RCC 7860 (cell line): Measurements from ENCODE around the gene LTBP4.
"Not testable (repeated sequence)": the region's sequence is repeated elsewhere in the genome, so short reads cannot be mapped to it uniquely, and the experiment has no call there.

Experiments used
- DNase-seq: peaks from one replicate; pipeline ENCODE4 v3.0.0-alpha.2; 2015; ENCODE audit warnings: low spot score
- FAIRE-seq: peaks from 2 replicates; lab custom pipeline; 2012; peaks lifted over from hg19 to GRCh38; lab: Jason Lieb, UNC

The LTBP4 gene

DNA sequence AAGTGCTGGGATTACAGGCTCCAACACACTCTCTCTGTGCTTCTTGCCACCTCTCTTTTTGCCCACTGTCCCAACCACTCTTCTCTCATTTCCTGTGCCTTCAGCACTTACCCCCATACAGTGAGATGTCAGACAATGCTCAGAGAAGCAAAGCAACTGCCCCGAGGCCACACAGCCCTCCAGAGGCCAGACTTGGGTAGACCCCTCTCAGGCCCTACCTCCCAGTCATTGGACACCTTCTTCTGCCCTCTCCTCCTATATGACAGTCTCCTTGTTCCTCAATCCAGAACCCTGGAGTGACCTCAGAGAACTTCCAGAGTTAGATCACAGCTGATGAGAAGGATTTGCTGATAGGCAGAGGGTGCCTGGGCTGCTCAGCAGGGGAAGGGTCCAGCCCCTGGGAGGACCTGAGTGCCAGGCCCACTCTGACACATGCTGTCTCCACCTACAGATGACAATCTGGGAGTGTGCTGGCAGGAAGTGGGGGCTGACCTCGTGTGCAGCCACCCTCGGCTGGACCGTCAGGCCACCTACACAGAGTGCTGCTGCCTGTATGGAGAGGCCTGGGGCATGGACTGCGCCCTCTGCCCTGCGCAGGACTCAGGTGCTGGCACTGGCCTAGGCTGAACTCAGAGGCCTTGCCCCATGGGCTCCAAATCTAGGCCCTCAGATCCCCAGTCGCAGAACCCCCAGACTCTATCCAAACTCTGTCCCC, 24.4 kb downstream of the LTBP4 start:
- FAIRE-seq (no peak), DNase-seq (no peak)

DNA sequence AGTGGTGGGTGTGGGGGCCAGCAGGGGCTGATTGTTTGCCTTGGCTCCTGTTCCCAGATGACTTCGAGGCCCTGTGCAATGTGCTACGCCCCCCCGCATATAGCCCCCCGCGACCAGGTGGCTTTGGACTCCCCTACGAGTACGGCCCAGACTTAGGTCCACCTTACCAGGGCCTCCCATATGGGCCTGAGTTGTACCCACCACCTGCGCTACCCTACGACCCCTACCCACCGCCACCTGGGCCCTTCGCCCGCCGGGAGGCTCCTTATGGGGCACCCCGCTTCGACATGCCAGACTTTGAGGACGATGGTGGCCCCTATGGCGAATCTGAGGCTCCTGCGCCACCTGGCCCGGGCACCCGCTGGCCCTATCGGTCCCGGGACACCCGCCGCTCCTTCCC, 25.7 kb downstream of the LTBP4 start:
- FAIRE-seq, result no peak
- DNase-seq, result no peak

DNA sequence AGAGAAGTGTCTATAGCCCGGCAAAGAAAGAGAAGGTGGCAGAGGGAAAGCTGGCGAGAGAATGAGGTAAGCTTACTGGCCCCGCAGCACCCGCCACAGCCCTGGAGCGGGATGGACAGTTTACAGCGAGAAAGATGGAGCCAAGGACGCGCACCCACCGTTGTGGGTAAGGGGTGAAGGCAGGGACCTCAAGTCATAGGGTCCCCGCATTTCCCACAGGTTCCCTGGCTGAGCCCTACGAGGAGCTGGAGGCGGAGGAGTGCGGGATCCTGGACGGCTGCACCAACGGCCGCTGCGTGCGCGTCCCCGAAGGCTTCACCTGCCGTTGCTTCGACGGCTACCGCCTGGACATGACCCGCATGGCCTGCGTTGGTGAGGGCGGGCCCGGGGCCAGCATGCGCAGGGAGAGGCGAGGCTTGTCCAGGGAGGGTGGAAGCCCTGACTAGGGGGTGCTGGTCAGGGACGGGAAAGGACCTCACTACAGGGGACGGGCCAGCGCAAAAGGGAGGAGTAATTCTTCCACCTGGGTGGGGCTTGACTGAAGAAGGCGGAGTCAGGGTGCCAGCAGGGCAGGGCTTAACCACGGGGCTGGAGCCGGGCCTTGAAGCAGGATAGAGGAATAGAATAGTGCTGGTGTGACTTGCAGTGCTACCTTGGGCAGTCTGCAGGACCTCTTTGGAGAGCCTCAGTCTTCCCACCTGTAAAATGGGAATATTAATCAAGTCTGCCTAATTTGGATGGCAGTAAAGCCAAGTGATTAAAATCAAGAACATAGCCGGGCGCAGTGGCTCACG, 26.5 kb downstream of the LTBP4 start:
- no peak for DNase-seq
- no peak for FAIRE-seq

DNA sequence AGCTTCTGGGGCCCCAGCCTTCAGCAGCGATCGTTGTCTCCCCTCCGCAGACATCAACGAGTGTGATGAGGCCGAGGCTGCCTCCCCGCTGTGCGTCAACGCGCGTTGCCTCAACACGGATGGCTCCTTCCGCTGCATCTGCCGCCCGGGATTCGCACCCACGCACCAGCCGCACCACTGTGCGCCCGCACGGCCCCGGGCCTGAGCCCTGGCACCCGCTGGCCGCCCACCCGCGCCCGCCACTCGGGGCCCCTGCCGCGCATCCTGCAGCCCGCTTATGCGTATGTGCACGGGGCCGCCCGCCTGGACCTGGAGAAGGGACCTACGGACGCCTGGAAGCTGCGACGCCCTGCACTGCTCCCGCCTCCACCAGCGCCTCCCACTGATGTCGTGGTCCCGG, 28.2 kb downstream of the LTBP4 start:
- DNase-seq (no peak), FAIRE-seq (no peak)

DNA sequence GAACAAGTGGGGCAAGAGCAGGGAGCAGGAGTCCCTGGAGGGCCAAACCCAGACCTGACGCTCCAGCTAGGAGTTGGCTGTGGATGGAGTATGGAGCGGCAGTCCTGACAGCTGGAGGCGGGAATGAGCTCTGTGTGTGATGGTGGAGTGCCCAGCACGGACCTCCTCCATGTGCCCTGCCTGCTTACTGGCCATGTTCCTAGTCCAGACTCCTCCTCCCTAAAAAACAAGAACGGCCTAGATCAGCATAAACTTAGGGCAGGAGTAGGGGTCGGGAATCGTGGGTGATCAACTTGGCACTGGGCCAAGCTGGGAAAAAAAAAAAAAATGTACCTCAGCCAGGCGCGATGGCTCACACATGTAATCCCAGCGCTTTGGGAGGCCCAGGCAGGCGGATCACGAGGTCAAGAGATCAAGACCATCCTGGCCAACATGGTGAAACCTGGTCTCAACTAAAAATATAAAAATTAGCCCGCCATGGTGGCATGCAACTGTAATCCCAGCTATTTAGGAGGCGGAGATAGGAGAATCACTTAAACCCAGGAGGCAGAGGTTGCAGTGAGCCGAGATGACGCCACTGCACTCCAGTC, 29.5 kb downstream of the LTBP4 start:
- FAIRE-seq, result no peak

DNA sequence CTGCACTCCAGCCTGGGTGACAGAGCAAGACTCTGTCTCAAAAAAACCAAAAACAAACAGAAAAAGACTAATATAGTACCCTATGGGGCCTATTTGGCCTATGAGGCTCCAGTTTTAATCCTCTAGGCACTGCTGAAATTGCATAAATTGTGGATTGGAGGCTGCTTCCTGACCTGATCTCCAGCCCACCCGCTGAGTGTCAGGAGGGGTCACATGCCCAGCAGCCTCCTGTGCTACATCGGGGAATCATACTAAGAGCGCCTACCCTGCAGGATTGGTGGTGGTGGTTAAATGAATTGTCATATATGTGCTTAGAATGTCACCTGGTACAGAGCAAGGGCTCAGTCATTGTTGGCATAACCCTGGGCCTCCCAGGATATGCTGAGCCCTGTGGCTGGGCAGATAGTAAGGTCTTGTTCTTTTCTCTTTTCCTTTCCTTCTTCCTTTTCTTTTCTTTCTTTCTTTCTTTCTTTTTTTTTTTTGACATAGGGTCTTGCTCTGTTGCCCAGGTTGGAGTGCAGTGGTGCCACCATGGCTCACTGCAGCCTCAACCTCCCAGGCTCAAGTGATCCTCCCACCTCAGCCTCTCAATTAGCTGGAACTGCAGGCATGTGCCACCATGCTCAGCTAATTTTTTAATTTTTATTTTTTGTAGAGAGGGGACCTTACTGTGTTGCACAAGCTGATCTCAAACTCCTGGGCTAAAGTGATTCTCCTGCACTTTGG, 31.3 kb downstream of the LTBP4 start:
- FAIRE-seq (no peak), DNase-seq (no peak)

More for the DNA sequence above, 29.5 kb downstream of the LTBP4 start:
- DNase-seq, result no peak

DNA sequence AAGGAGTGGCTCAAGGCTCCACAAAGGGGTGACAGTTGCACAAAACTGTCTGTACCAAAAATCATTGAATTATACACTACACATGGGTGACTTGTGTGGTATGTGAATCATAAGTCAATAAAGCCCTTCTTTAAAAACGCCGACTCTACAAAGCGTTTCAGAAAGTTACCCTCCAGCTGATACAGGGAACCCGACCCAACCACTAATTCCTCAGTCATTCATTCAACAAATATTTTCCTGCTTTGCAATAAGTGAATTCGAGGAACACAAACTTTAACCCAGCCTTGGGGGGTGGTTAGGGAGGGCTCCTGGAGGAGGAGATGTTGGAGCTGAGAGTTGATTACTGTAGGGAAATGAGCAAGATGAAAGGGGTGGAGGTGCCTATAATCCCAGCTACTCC, 32.0 kb downstream of the LTBP4 start:
- peak; percentile 36 for DNase-seq
- no peak for FAIRE-seq

DNA sequence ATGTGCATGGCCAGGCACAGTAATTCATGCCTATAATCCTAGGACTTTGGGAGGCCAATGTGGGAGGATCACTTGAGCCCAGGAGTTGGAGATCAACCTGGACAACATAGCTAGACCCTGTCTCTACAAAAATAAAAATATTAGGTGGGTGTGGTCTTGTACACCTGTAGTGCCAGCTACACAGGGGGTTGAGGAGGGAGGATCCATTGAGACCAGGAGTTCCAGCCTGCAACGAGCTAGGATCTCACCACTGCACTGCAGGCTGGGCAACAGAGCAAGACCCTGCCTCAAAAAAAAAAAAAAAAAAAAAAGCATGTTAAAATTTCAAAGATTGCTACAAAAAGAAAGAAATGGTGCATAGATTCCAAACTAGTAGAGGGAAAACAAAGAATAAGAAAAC, 37.2 kb downstream of the LTBP4 start:
- DNase-seq (no peak), FAIRE-seq (no peak)

DNA sequence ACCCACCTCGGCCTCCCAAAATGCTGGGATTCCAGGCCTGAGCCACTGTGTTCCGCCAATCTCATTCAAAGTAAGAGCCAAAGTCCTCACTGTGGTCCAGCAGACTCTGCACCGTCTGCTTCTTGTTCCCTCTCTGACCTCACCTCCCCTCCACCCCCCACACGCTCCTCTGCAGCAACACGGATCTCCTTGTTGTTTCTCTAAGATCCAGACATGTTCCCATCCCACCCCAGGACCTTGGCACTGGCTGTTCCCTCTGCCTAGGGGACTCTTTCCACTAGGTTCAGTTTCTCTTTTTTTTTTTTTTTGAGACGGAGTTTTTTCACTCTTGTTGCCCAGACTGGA, 38.4 kb downstream of the LTBP4 start:
- no peak for FAIRE-seq
- DNase-seq, result no peak

DNA sequence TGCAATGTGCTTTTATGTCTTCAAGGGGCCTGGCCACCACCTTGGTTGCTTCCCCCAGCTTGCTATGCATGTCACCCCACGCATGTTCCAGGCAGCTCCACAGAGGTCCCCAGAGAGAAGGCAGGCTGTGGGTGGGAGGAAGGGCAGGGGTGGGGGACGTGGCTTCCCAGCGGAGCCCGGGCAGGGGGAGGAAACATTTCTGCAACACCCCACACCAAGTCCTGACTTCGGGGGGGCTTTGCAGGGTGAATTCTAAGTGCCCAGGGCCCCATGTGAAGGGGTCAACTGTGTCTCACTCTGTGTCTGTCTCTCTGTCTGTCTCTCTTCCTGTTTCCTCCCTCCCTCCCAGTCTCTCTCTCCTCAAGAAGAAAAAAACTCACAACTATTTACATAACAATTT, 39.6 kb downstream of the LTBP4 start:
- FAIRE-seq, result no peak
- no peak for DNase-seq

DNA sequence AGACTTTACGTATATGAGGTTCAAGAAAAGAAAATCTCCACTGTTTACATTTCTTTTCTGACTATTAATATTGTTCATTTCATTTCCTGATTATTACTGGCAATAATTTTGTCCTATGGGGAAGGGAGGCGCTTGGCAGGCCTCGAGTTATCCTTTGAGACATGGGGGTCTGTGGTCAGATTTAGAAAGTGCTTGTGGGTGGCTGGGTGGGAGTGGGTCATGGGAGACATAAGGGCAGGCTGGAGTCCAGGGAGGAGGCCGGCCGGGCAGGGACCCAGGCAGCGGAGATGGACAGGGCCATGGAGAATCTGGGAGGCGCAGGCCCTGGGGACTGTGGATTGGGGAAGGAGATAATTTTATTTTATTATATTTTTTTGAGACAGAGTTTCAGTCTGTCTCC, 40.1 kb downstream of the LTBP4 start:
- DNase-seq (no peak), FAIRE-seq (no peak)

DNA sequence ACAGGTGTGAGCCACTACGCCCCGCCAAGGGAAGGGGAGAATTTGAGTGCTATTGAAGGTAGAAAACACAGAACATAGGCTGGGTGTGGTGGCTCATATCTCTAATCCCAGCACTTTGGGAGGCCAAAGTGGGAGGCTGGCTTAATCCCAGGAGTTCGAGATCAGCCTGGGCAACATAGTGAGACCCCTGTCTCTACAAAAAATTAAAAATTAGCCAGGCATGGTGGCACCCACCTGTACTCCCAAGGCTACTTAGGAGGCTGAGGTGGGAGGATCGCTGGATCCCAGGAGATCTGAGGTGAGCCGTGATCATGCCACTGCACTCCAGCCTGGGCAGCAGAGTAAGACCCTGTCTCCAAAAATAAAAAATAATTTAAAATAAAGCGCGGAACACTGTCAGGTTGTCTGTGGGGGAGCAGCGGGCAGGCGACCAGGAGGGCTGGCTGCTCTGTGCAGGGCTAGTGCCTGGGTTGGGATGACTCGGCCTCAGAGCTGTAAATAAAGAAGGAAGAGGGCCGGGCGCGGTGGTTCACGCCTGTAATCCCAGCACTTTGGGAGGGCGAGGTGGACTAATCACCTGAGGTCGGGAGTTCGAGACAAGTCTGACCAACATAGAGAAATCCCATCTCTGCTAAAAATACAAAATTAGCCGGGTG, 41.0 kb downstream of the LTBP4 start:
- no peak for FAIRE-seq
- DNase-seq, result no peak

DNA sequence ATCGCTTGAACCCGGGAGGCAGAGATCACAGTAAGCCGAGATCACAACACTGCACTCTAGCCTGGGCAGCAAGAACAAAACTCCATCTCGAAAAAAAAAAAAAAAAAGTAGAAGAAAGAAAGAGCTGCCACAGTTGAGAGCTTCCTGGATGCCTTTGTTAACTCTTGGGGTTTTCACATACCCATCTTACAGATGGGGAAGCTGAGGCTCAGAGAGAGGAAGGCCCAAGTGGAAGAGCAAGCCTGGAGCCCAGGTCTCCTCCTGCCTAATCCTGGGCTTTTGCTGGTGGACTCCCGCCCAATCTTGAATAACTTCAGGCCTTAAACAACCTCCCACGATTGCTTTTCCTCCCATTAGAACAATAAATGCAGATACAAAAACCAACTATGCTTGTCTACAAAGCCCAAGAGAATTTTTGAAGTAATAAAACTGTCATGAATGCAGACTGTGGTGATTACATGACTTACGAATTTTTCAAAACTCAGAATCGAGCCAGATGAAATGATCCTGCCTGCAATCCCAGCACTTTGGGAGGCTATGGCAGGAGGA, 41.7 kb downstream of the LTBP4 start:
- FAIRE-seq (no peak), DNase-seq (no peak)

DNA sequence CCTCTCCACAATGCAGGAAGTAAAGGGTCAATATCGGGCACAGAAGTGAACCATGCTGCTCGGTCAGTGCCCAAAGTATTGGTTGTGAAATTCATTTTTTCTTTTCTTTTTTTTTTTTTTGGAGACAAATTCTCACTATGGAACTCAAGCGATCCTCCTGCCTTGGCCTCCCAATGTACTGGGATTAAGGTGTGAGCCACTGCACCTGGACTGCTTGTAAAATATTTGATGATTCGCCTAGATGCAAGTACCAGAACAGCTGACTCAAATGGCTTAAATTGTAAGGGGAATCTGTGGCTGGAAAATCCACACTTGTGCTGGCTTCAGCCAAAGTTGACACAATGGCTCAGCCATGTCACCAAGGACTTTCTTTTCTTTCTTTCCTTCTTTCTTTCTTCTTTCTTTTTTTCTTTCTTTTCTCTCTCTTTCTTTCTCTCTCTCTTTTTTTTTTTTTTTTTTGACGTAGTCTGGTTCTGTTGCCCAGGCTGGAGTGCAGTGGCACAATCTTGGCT, 45.6 kb downstream of the LTBP4 start:
- DNase-seq (peak; percentile 23), FAIRE-seq (no peak)

DNA sequence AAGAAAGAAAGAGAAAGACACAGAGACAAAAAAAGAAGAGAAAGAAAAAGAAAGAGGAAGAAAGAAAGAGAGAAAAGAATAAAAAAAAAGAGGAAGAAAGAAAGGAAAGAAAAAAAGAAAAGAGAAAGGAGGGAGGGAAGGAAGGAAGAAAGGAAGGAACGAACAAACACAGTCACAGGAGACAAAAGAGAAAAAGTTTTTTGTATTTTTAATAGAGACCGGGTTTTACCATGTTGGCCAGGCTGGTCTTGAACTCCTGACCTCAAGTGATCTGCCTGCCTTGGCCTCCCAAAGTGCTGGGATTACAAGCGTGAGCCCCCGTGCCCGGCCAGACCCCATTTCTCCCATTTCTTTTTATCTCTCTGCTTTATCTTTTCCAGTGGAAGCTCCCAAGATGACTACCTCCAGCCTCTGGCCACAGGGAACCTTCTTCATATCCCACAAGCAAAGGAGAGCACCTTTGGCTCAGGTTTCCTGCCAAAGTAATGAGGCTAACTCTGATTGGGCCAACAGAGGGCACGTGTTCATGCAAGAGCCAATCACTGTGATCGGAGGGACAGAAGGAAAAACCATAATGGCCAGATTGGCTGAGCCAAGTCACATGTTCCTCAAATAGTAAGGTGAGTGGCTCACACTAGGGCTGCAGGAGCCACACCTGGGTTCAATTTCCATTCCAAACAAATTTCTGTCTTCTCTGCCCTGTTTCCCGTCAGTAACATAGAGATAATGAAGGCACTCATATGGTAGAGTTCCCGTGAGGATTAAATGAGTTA, 48.9 kb downstream of the LTBP4 start:
- DNase-seq, FAIRE-seq: not testable (repeated sequence)

DNA sequence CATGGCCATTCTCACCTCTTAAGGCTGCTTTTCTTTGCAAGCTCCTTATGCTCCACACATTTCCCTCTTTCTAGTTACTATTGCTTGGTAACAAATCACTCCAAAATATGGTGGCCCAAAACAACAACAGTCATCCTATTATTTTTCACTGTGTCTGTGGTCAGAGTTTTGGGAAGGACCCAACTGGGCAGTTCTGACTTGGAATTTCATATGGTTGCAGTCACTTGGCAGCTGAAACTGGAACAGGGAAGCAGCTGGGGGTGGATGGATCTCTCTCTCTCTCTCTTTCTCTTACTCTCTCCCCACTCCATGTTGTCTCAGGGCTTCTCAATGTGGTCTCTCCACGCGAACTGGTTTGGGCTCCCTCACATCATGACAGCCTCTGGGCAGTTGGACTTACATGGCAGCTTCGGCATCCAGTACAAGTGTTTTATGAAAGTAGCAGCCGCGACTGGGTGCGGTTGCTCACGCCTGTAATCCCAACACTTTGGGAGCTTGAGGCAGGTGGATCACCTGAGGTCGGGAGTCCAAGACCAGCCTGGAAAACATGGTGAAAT, 49.7 kb downstream of the LTBP4 start:
- DNase-seq, result no peak
- no peak for FAIRE-seq

DNA sequence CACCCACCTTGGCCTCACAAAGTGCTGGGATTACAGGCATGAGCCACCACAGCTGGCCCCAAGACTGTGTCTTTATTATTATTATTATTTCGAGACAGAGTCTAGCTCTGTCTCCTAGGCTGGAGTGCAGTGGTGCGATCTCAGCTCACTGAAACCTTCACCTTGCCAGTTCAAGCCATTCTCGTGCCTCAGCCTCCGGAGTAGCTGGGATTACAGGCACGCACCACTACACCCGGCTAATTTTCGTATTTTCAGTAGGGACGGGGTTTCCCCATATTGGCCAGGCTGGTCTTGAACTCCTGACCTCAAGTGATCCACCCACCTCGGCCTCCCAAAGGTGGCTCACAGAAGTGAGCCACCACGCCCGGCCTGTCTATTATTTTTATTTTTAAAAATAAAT, 51.1 kb downstream of the LTBP4 start:
- FAIRE-seq, DNase-seq: not testable (repeated sequence)

DNA sequence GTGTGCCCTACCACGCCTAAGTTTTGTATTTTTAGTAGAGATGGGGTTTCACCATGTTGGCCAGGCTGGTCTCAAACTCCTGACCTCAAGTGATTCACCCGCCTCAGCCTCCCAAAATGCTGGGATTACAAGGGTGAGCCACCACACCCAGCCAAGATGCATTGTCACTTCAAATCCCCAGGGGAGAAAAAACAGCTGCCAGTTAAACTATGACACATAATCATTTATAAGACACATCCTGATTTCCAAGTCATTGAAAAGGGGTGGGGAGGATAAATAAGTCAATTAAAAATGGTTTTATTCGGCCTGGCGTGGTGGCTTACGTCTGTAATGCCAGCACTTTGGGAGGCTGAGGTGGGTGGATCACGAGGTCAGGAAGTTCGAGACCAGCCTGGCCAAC, 54.5 kb downstream of the LTBP4 start:
- FAIRE-seq, DNase-seq: not testable (repeated sequence)

DNA sequence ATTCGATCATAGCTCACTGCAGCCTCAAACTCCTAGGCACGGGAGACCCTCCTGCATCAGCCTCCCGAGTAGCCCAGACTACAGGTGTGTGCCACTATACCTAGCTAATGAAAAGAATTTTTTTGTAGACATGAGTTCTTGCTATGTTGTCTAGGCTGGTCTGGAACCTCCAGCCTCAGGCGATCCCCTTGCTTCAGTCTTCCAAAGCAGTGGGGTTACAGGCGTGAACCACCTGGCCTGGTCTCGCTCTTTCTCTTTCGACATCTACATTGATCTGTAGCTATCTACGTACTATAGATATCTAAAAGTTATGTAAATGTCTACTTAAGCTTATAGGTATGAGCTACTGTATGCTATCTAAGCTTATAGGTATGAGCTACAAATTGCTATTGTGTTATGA, 56.9 kb downstream of the LTBP4 start:
- no peak for DNase-seq
- FAIRE-seq, result no peak
